ENCODE data around the gene RNU5D-1.

The RNU5D-1 gene

GRCh38 chr1:44713321-44713781 is 17.6 kb downstream of the RNU5D-1 start:
- in situ Hi-C loops (cut with HindIII; ENCODE audit: low sequenced_read_pairs): no loop called here
- TF ChIP-seq CTCF (IDR thresholded peaks at IDR 0.05; ENCODE audit: low read depth, low read length): no peak
- DNase-seq (ENCODE audit: low read depth, low spot score): no peak
- H3K4me3 ChIP-seq (ENCODE audit: low read depth, low read length): no peak overlapping the region

DNA sequence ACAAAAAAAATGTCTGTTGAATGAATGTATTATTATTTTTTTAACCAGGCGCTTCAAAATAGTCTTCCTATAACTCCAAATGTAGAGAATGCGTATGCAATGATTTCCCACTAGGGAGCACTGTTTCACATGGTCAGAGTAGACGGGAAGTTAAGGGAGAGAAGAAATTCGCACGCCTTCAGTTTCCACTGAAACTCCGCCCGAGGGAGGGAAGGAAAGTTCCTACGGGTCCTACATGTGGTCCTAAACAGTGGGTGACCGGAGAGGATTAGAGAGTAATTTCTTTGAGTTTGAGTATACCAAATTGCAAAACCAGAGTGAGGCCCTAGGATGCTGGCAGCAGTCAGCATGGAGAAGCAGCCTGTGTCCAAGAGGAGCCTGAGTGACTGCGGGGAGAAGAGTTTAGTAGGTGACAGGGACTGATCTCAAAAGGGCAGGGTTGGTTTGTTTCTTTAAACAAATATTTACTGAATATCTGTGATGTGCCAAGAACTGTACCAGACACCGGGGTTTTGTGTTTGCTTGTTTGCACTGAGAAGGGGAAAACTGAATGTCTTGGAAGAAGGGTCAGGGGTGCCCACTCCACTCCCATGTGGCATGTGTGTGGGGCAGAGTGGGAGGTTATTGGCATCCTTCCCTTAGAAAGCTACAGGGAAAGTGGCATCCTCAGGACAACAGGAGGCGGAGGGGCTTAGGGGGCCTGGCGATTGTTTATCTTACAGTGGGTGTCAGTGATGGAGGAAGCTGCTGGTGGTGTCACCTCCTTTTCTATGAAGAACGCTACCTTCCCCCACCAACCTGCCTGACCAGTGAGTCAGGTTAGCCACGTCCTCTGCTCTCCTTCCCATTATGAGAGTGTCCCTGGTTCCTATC is 22.8 kb downstream of the RNU5D-1 start:
- DNase-seq (ENCODE audit: low read depth, low spot score): peak; percentile 50
- H3K4me3 ChIP-seq (ENCODE audit: low read depth, low read length): no peak overlapping the region
- in situ Hi-C loops (cut with HindIII; ENCODE audit: low sequenced_read_pairs): no loop called here
- peak; percentile 59 for TF ChIP-seq CTCF (IDR thresholded peaks at IDR 0.05; ENCODE audit: low read depth, low read length)

DNA sequence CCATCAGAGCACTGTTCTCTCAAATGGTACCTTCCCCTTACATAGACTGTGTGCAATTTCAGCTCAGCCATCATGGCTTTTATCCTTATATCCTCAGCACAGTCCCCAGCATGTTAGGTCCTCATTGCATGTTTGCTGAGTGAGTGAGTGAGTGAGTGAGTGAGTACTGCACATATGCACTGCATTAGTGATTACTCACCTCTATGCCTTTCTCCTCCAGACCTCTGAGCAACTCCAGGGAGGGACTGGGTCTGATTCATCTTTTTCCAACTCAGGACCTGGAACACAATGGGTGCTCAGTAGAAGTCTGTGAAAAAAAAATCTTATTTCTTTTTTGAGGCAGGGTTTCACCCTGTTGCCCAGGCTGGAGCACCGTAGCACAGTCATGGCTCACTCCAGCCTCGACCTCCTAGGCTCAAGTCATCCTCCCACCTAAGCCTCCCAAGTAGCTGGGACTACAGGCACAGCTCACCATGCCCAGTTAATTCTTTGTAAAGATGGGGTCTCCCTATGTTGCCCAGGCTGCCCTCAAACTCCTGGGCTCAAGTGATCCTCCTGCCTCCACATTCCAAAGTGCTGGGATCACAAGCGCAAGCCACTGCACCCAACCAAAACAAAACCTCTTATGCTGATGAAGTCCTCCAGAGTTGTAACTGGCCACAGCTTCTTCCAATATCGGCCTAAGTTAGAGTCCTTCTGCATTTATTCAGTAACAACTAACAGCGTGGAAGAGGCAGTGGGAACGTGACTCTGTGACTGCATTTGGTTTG is 23.7 kb downstream of the RNU5D-1 start:
- DNase-seq (ENCODE audit: low read depth, low spot score): peak; percentile 89
- no peak overlapping the region for H3K4me3 ChIP-seq (ENCODE audit: low read depth, low read length)
- in situ Hi-C loops (cut with HindIII; ENCODE audit: low sequenced_read_pairs): no loop called here
- TF ChIP-seq CTCF (IDR thresholded peaks at IDR 0.05; ENCODE audit: low read depth, low read length): no peak

DNA sequence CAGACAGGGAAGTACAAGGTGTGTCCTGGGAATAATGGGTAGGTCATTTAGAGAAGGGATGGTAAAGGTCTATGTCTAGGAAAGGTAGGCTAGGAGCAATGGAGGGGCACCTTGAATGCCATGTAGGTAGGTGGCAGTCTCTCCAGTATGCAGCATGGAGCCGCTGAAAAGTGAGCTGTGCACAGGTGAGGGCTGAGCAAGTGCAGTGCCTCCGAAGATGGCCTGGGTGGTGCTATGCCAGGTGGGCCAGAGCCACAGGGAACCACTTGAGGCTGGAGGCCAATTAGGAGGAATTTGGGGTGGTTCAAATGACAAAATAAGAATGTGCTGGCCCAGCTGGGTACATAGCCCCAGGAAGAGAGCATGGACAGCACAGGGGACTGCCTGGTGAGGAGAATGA is 25.0 kb downstream of the RNU5D-1 start:
- no peak for TF ChIP-seq CTCF (IDR thresholded peaks at IDR 0.05; ENCODE audit: low read depth, low read length)
- no peak overlapping the region for H3K4me3 ChIP-seq (ENCODE audit: low read depth, low read length)
- no peak for DNase-seq (ENCODE audit: low read depth, low spot score)
- in situ Hi-C loops (cut with HindIII; ENCODE audit: low sequenced_read_pairs): no loop called here

DNA sequence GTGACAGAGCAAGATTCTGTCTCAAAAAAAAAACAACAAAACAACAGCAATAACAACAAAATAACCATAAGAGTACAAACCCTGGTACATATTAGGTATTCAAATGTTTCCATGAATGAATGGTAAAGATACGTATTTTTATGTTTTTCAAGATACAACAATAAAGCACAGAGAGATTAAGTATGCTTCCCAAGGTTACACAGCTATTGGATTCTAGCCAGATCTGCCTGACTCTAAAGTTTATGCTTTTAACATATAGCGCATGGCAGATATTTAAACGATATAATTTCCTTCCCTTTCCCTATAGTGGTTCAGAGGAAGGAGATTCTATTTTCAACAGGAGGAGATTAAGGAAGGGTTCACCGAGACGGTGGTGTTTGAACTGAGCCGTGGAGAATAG is 25.5 kb downstream of the RNU5D-1 start:
- no peak for TF ChIP-seq CTCF (IDR thresholded peaks at IDR 0.05; ENCODE audit: low read depth, low read length)
- in situ Hi-C loops (cut with HindIII; ENCODE audit: low sequenced_read_pairs): no loop called here
- no peak overlapping the region for H3K4me3 ChIP-seq (ENCODE audit: low read depth, low read length)
- no peak for DNase-seq (ENCODE audit: low read depth, low spot score)

GRCh38 chr1:44701141-44701573 is 29.8 kb downstream of the RNU5D-1 start:
- no peak for TF ChIP-seq CTCF (IDR thresholded peaks at IDR 0.05; ENCODE audit: low read depth, low read length)
- in situ Hi-C loops (cut with HindIII; ENCODE audit: low sequenced_read_pairs): no loop called here
- DNase-seq (ENCODE audit: low read depth, low spot score): no peak
- no peak overlapping the region for H3K4me3 ChIP-seq (ENCODE audit: low read depth, low read length)
